GM12865 (cell line): ENCODE results near the gene IZUMO4.
A peak's percentile ranks its signal among the peaks of the same experiment; 100 is the strongest.

Experiments
- DNase-seq: peaks from one replicate; pipeline ENCODE4 v3.0.0; 2010; ENCODE audit warnings: low read depth
- H3K4me3 ChIP-seq: 2 replicates; pipeline ENCODE4 v1.5.1; 2011; ENCODE audit warnings: mild to moderate bottlenecking, low read depth, low read length, control low read depth
- CTCF ChIP-seq: IDR thresholded peaks from 2 replicates; pipeline ENCODE4 v1.5.1; 2011; ENCODE audit warnings: low read length, control low read depth, low read depth, inconsistent platforms; ENCODE audit not compliant: insufficient read depth; ENCODE audit errors: missing control alignments

IZUMO4 gene

DNA sequence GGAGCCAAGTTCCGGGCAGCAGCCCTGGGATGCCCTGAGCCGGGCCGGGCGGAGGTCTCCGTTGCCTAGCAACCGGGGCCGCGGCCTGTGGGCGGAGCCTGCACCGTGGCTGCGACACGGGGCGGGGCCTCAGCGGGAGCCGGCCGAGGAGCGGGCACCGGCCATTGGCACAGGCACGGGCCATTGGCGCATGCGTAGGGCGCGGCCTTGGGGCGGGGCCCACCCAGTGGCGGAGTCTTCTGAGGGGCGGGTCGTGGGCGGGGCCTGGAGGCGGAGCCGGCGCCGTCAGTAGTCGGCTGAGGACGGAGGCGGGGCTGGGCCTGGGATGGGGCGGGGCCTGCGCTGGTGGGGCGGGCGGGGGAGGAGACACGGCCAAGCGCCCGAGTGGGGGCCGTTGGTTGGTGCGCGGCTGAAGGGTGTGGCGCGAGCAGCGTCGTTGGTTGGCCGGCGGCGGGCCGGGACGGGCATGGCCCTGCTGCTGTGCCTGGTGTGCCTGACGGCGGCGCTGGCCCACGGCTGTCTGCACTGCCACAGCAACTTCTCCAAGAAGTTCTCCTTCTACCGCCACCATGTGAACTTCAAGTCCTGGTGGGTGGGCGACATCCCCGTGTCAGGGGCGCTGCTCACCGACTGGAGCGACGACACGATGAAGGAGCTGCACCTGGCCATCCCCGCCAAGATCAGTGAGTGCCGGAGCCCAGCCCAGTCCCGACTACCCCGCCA is at the start of gene IZUMO4:
IZUMO4 (plus strand) TSS at position 436 of the 723 bp plus-strand sequence; CDS start at position 467, 31 bp downstream.
- H3K4me3 ChIP-seq: peak within 1 kb of the TSS; percentile 89
- peak; percentile 42 for TF ChIP-seq CTCF
- peak; percentile 99 for DNase-seq

GRCh38 chr19:2047076-2047448 is 49.7 kb upstream of the IZUMO4 start:
- peak; percentile 58 for DNase-seq
- peak overlapping the region; percentile 93 for H3K4me3 ChIP-seq
- peak; percentile 4 for TF ChIP-seq CTCF

DNA sequence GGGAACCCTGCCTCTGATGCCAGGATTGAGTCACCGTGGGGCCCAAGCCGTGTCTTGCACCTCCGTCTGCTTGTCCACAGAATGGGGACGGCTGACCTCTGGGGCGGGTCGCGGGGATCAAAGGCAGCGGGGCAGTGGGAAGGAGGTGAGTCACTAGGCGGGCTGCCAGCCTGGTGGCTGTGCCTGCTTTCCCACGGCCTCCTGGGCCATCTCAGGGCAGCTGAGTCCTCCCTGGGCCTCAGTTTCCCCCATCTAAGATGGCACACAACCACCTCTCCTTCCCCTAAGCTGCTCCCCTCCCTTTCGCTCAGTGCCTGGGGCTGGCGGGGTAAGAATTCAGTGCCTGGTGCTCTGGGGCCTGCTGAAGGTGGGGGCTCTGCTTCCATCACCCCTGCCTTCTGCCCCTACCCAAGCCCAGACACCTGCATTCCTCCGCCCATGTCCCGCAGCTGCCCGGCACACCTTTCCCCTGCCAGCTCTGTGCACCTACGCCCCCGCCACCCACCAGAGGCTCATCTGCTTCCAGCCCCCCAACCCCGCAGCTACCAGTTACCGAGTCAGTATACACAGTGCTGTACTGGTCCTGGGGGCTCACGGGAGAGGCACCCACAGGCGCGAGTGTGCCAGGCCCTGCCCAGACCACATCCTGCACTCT is 49.1 kb upstream of the IZUMO4 start:
- H3K4me3 ChIP-seq: peak overlapping the region; percentile 93
- DNase-seq: peak; percentile 16
- no peak for TF ChIP-seq CTCF

- peak overlapping the region; percentile 93 for H3K4me3 ChIP-seq
- TF ChIP-seq CTCF: no peak
- peak; percentile 29 for DNase-seq
These were observed 48.4 kb upstream of the IZUMO4 start for GRCh38 chr19:2048104-2048958.

DNA sequence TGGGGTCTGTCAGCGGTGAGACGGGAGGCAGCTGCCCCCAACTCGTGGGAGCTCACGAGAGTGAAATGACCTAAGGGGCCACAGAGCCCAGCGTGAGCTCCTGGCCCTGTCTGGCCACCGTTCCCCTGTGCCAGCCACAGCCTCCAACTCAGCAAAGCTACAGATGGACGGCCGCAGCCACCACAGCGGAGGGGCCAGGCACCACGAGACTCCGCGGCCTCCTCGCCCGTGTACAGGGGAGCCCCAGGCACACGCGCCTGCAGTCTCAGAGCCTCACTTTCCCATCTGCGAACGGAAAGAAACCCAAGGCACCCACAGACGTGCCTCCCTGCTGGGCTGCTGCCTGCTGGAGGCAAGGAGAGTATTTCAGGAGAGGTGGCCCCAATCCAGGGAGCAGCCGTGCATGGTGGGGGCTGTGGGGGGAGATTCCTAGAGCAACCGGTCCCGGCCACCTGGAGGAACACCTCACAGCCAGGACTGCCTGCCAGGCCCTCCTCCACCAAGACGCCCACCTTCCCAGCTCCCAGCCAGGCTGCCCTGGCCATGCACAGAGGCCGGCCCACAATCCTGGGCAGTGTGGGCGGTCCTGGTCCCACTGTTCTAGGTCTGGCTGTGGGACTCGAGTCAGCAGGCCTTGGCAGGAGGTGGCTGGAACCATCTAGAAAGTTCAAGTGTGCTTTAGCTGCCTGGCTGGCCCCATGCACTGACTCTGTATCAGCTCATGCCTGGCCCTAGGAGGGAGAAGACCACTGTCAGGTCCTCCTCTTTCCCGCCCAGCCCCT is 47.6 kb upstream of the IZUMO4 start:
- DNase-seq: peak; percentile 34
- H3K4me3 ChIP-seq: peak overlapping the region; percentile 93
- no peak for TF ChIP-seq CTCF

GRCh38 chr19:2049741-2050348 is 46.9 kb upstream of the IZUMO4 start:
- DNase-seq: peak; percentile 86
- no peak for TF ChIP-seq CTCF
- peak overlapping the region; percentile 93 for H3K4me3 ChIP-seq
